NCI-H1417 (cell line): ENCODE data around the gene DDX53.

Experiments used
- DNase-seq, 3 experiments: peaks; one replicate each; lab custom pipeline; 2025; lab: John Stamatoyannopoulos, UW

DDX53 gene

DNA sequence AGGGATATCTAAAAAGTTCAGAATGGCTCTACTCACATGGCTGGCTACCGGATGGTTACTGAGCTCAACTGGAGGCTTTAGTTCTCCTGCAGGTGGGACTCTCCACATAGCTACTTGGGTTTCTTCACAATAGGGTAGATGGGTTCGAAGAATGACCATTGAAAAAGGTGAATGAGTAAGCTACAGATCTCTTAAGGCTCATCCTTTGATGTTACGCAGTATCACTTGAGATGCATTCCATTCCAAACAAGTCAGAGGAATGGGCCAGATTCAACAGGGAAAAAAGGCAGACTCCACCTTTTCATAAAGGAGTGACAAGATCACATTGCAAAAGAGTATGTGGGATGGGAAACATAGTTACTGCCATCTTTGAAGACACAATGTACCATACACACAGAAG lies 52.6 kb downstream of the DDX53 start:
- no peak for DNase-seq
